DOHH2 (cell line): Measurements from ENCODE around the gene BLVRB.

ENCODE experiments used
- CTCF ChIP-seq: fragments of 200-600 bp; sonication (generic); IDR thresholded peaks from one replicate; pipeline ENCODE4 v1.5.1; 2014; ENCODE audit warnings: antibody characterized with exemption, mild to moderate bottlenecking, low read depth, low read length; ENCODE audit not compliant: poor library complexity, severe bottlenecking
- EZH2phosphoT487 ChIP-seq: fragments of 200-600 bp; sonication (generic); IDR thresholded peaks from 2 replicates; pipeline ENCODE4 v1.6.1; 2017; ENCODE audit warnings: borderline replicate concordance, mild to moderate bottlenecking, antibody characterized with exemption, low read length, moderate library complexity, mixed read lengths

- TF ChIP-seq CTCF (no peak), EZH2phosphoT487 (no peak)
Measured at GRCh38 chr19:40471111-40471510, 5.6 kb upstream of the BLVRB start.
